ENCODE measurements around the gene ALB. TPM values are rescaled to one million over a fixed set of nuclear protein-coding genes. Genes with fewer than 3 reads are reported as not detected.

ALB gene
- total RNA-seq, 1 experiment from 2014 or later: not detected

DNA sequence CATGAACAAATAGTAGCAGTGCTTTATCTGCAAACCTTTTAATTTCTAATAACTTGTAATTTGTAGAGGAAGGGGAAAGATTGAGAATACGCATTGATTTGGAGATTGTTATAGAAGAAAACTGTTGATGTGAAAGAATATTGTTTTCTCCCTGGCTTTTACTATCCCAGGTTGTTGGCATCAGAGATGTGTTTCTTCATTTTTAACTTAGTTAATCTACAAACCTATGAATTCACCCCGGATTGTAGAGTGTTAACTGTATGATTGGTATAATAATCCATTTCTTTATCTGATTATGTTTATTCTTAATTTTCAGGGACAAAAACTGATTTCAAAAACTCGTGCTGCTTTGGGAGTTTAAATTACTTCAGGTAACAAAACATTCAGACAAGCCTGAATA, 50.8 kb downstream of the ALB start:
- Histone ChIP-seq H3K4me3 (no peak overlapping the region), H3K27me3 (no peaks in the 10 kb centered on the region), H3K9me3 (no peaks in the 10 kb centered on the region), H3K36me3 (no peaks in the 10 kb centered on the region)
- DNase-seq: no peak

DNA sequence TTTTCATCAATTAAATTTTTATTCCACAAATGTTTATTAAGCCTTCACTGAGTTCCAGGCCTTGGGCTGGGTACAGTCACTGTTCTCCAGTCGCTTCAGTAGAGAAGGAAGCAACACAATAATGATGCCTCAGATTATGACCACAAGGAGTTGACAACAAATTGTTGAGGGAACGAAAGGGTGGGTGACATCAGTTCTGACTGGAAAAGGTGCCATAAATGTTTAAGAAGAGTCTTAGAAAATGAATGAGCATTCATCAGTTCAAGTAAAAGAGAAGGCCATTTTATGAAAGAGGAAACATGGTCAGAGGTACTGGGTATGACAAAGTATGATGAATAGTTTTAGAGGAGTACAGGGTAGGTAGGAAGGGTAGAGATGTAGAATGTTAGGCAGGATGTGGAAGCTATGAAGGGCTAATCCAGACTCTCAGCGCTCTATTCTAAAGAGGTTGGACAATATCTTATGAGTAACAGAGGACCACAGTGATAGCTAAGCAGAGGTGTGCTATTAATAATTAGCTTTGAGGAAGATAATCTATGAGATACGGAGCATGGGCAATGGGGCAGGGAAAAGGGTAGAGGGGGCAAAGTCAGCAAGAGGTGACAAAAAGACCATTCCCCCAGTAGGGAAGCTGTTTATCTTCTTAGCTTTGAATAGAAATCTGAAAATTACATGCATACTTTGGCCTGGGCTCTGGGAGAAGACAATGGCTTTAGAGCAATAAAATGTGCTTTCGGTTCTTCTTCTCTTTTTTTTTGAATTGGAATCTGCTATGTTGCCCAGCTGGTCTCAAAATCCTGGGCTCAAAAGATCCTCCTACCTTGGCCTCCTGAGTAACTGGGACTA, 52.3 kb downstream of the ALB start:
- Histone ChIP-seq H3K36me3 (no peaks in the 10 kb centered on the region), H3K4me3 (no peak overlapping the region), H3K9me3 (no peaks in the 10 kb centered on the region), H3K27me3 (no peaks in the 10 kb centered on the region)
- DNase-seq: no peak

DNA sequence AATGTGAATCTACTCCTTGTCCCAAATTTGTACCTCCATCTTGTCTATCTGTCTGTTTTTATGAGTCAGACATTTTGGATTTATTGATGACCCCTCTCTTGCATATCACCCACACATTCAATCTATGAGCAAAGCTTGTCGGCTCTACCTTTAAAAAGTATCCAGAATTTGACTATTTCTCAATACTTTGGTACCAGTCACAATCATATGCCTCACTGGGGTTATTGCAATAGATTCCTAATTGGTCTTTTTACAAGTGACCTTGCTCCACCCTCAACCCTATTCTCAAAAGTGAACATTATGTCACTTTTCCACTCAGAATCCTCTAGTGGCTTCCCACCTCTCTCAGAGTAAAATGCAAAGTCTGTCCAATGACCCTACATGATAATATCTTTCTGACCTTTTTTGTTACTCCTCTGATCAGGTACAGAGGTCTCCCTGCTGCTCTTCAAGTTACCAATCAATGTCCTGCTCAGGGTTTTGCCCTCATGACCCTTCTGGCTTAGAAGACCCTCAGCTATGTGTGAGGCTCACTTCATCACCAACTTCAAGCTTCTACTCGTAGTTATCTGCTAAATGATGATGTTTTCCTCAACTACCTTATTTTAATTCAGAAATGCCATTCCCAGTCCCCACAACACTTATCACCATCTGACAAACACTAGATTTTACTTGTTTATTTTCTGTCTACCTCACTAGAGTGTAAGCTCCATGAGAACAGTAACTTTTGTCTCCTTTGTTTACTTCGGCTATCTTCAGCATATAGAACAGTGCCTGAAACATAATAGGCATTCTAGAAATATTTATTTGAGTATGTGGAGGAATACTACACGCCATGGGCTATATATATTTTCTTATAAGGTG, 54.3 kb downstream of the ALB start:
- no peaks in the 10 kb centered on the region for H3K27me3 ChIP-seq
- H3K9me3 ChIP-seq: no peaks in the 10 kb centered on the region
- no peak overlapping the region for H3K4me3 ChIP-seq
- H3K36me3 ChIP-seq: no peaks in the 10 kb centered on the region
- DNase-seq: no peak

DNA sequence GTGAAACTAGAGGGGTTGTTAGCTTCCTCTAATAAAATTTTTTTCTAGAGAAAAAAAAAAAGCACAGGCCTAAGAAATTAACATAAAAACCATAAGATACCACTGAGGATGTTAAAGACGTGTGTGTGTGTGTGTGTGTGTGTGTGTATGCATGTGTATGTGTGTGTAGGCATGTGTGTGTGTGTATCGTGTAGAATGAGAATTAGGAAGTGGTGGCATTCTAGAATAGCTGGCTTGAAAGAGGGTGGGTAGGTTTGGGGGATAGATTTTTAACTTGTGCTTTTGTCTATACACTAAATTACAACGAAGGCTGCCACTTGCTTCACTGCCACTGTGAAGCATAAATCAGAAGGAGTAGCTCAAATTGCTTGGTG, 54.9 kb downstream of the ALB start:
- H3K36me3 ChIP-seq: no peaks in the 10 kb centered on the region
- no peak for DNase-seq

DNA sequence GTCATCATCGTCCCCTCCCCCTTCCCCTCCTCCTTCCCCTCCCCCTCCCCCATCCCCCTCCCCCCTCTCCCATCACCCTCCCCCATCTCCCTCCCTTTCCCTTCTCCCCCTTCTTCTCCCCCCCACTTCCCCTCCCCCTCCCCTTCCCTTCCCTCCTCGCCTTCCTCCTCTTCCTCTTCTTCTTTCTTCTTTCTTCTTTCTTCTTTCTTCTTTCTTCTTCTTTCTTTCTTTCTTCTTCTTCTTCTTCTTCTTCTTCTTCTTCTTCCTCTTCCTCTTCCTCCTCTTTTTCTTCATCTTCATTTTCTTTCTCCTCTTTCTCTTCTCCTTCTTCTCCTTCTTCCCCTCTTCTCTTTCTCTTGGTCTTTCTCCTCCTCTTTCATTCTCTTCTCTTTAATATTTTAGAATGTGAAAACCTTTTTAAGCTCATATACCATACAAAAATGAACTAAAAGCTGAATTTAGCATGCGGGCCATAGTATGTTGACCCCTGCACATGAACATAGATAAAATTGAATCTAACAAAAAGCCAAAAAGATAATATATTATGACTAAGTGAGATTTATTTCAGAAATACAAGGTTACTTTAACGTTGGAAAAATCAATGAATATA, 56.9 kb downstream of the ALB start:
- DNase-seq: no peak
- H3K27me3 ChIP-seq: no peaks in the 10 kb centered on the region
- no peaks in the 10 kb centered on the region for H3K9me3 ChIP-seq
- no peaks in the 10 kb centered on the region for H3K36me3 ChIP-seq
- no peak overlapping the region for H3K4me3 ChIP-seq

More for the DNA sequence above, 54.9 kb downstream of the ALB start:
- Histone ChIP-seq H3K27me3 (no peaks in the 10 kb centered on the region), H3K9me3 (no peaks in the 10 kb centered on the region), H3K4me3 (no peak overlapping the region)

DNA sequence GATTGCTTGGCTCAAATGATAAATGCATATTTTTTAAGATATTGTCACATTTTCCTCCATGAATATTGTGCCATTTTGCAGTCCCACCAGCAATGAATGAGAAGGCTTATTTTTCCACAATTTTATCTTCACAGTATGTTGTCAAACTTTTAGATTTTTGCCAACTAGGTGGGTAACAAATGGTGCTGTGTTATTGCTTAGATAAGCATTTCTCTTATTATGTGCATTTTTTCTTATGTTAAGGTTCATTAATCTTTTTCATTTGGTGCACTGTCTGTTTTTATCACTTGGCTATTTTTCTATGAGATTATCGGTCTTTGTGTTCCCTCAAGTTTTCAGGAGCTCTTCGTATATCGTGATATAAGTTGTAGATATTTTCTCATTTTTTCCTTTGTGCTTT, 64.1 kb downstream of the ALB start:
- Histone ChIP-seq H3K36me3 (no peaks in the 10 kb centered on the region), H3K4me3 (no peak overlapping the region), H3K9me3 (no peaks in the 10 kb centered on the region), H3K27me3 (no peaks in the 10 kb centered on the region)
- no peak for DNase-seq

DNA sequence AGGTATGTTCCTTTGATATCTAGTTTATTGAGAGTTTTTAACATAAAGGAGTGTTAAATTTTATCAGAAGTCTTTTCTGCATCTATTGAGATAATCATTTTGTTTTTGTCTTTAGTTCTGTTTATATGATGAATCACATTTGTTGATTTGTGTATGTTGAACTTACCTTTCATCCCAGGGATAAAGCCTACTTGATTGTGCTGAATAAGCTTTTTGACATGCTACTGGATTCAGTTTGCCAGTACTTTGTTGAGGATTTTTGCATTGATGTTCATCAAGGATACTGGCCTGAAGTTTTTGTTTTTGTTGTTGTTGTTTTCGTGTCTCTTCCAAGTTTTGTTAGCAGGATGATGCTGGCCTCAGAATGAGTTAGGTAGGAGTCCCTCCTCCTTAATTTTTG, 66.6 kb downstream of the ALB start:
- Histone ChIP-seq H3K27me3 (no peaks in the 10 kb centered on the region), H3K36me3 (no peaks in the 10 kb centered on the region), H3K9me3 (no peaks in the 10 kb centered on the region), H3K4me3 (no peak overlapping the region)
- DNase-seq: no peak

Other genes with a start within 250 kb of the ALB start
- 18.8 and 21.2 TPM in 2 replicates for gene ANKRD17, start 145.5 kb upstream of the ALB start, total RNA-seq (2014; rRNA removed; shearing (Covaris generic); ENCODE audit: low replicate concordance)
- gene AFP, start 31.9 kb downstream of the ALB start, total RNA-seq (2014; rRNA removed; shearing (Covaris generic); ENCODE audit: low replicate concordance): 0.22 and 2.5 TPM in 2 replicates
- not detected in 2 replicates for gene AFM, start 77.5 kb downstream of the ALB start, total RNA-seq (2014; rRNA removed; shearing (Covaris generic); ENCODE audit: low replicate concordance)
- not detected in 2 replicates for gene RASSF6, start 216.1 kb downstream of the ALB start, total RNA-seq (2014; rRNA removed; shearing (Covaris generic); ENCODE audit: low replicate concordance)

Data from MG63 (cell line).